ENCODE measurements around the gene CTU1.

GRCh38 chr19:51145916-51146493 lies 37.8 kb upstream of the CTU1 start:
- TF ChIP-seq CTCF (tag by site-specific recombination; IDR thresholded peaks at IDR 0.05) (no peak), ZBTB17 (tag by site-specific recombination; IDR thresholded peaks at IDR 0.05) (no peak), ZNF670 (tag by site-specific recombination; IDR thresholded peaks at IDR 0.05; ENCODE audit: low read depth) (no peak), ZBTB8A (tag by site-specific recombination; IDR thresholded peaks at IDR 0.05) (no peak), ZNF274 (IDR thresholded peaks at IDR 0.05; ENCODE audit: low read length) (no peak), ZNF274 (tag by site-specific recombination; IDR thresholded peaks at IDR 0.05; ENCODE audit: borderline replicate concordance) (no peak), ZNF76 (tag by site-specific recombination; IDR thresholded peaks at IDR 0.05; ENCODE audit: borderline replicate concordance, low read depth) (no peak), RBAK (tag by site-specific recombination; IDR thresholded peaks at IDR 0.05) (no peak), YY1 (tag by site-specific recombination; IDR thresholded peaks at IDR 0.05) (no peak), ZNF24 (tag by site-specific recombination; IDR thresholded peaks at IDR 0.05) (no peak), ZNF23 (tag by site-specific recombination; IDR thresholded peaks at IDR 0.05; ENCODE audit: borderline replicate concordance) (no peak), ZBTB26 (tag by site-specific recombination; optimal IDR thresholded peaks at IDR 0.05) (no peak), ZNF121 (tag by site-specific recombination; IDR thresholded peaks at IDR 0.05) (no peak)
